ENCODE results near the gene ABCC3. TPM values are rescaled to one million over a fixed set of nuclear protein-coding genes. Genes with fewer than 3 reads are reported as not detected.

The ABCC3 gene
- total RNA-seq, 1 experiment from 2014 or later: 66.2 TPM

DNA sequence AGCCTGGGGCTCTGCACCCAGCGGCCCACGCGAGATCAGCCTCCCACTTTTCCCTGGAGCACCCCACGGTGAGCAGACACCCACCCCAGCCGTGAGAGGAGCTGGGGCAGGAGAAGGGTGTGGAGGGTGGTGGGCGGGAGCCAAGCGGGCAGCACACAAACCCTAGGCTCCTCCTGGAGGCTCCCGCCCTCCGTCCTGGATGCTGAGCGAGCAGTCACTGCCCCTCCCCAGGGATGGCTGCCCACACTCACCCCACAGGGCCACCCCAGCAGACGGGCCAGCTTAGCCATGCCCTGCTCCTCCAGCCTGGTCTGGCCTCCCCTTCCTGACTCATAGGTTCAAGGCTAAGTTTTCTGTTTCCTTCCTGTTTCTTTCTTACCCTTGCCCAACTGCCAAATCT, 15.7 kb upstream of the ABCC3 start:
- no peaks in the 10 kb centered on the region for H3K27me3 ChIP-seq (ENCODE audit: insufficient read depth, low read length)
- CTCF ChIA-PET: interaction anchor here (1.7 to 2.7 kb wide), 2 partner anchors 9 to 11 kb away, joined by 8 to 11 read pairs; no protein-coding TSS in a partner anchor
- peak; percentile 24; the same call in 1 of the 2 replicates for ATAC-seq
- no peaks in the 10 kb centered on the region for H3K9me3 ChIP-seq (ENCODE audit: control insufficient read depth in 1 of 2, insufficient read depth in 1 of 2, low read depth in 1 of 2, low read length in 2 of 2)
- H4K20me1 ChIP-seq (ENCODE audit: insufficient read depth): no peaks in the 10 kb centered on the region
- H3K4me2 ChIP-seq (ENCODE audit: low read length): no peak overlapping the region
- BruUV-seq (replicated peaks): no TSS peak
- no peak for DNase-seq (ENCODE audit: low read depth, low spot score)
- H3K36me3 ChIP-seq (ENCODE audit: control insufficient read depth in 1 of 2, insufficient read depth in 2 of 2, low read length in 2 of 2): no peaks in the 10 kb centered on the region
- no peak for TF ChIP-seq CEBPB (IDR thresholded peaks at IDR 0.05; ENCODE audit: low read depth)
- TF ChIP-seq, protein P1, sequence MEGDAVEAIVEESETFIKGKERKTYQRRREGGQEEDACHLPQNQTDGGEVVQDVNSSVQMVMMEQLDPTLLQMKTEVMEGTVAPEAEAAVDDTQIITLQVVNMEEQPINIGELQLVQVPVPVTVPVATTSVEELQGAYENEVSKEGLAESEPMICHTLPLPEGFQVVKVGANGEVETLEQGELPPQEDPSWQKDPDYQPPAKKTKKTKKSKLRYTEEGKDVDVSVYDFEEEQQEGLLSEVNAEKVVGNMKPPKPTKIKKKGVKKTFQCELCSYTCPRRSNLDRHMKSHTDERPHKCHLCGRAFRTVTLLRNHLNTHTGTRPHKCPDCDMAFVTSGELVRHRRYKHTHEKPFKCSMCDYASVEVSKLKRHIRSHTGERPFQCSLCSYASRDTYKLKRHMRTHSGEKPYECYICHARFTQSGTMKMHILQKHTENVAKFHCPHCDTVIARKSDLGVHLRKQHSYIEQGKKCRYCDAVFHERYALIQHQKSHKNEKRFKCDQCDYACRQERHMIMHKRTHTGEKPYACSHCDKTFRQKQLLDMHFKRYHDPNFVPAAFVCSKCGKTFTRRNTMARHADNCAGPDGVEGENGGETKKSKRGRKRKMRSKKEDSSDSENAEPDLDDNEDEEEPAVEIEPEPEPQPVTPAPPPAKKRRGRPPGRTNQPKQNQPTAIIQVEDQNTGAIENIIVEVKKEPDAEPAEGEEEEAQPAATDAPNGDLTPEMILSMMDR (IDR thresholded peaks at IDR 0.05 in 2 of 3, conservative IDR thresholded peaks at IDR 0.05 in 1 of 3; ENCODE audit: borderline replicate concordance in 1 of 3, insufficient read depth in 1 of 3, low read depth in 2 of 3, low read length in 2 of 3): no peak
- TF ChIP-seq, protein P2, sequence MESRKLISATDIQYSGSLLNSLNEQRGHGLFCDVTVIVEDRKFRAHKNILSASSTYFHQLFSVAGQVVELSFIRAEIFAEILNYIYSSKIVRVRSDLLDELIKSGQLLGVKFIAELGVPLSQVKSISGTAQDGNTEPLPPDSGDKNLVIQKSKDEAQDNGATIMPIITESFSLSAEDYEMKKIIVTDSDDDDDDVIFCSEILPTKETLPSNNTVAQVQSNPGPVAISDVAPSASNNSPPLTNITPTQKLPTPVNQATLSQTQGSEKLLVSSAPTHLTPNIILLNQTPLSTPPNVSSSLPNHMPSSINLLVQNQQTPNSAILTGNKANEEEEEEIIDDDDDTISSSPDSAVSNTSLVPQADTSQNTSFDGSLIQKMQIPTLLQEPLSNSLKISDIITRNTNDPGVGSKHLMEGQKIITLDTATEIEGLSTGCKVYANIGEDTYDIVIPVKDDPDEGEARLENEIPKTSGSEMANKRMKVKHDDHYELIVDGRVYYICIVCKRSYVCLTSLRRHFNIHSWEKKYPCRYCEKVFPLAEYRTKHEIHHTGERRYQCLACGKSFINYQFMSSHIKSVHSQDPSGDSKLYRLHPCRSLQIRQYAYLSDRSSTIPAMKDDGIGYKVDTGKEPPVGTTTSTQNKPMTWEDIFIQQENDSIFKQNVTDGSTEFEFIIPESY (IDR thresholded peaks at IDR 0.05; ENCODE audit: extremely low read depth, insufficient replicate concordance, low read length): no peak
- TF ChIP-seq, protein P3, sequence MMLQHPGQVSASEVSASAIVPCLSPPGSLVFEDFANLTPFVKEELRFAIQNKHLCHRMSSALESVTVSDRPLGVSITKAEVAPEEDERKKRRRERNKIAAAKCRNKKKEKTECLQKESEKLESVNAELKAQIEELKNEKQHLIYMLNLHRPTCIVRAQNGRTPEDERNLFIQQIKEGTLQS (IDR thresholded peaks at IDR 0.05): no peak
- no peak for TF ChIP-seq POLR2A (IDR thresholded peaks at IDR 0.05; ENCODE audit: borderline replicate concordance, extremely low read depth, insufficient read depth, insufficient read length)
- TF ChIP-seq YY1 (IDR thresholded peaks at IDR 0.05; ENCODE audit: extremely low read depth, insufficient replicate concordance, low read depth, low read length): no peak
- TF ChIP-seq SIN3A (IDR thresholded peaks at IDR 0.05; ENCODE audit: low read depth): no peak
- TF ChIP-seq ELF1 (IDR thresholded peaks at IDR 0.05; ENCODE audit: borderline replicate concordance, low read depth): no peak
- TF ChIP-seq, protein P4, sequence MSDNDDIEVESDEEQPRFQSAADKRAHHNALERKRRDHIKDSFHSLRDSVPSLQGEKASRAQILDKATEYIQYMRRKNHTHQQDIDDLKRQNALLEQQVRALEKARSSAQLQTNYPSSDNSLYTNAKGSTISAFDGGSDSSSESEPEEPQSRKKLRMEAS (IDR thresholded peaks at IDR 0.05): no peak
- TF ChIP-seq ZFX (IDR thresholded peaks at IDR 0.05): no peak
- no peak for TF ChIP-seq ZNF274 (IDR thresholded peaks at IDR 0.05; ENCODE audit: low read depth, low read length)
- no peak for TF ChIP-seq TCF7L2 (IDR thresholded peaks at IDR 0.05; ENCODE audit: borderline replicate concordance, extremely low read depth, insufficient read depth, insufficient read length)
- no peak overlapping the region for H2AFZ ChIP-seq (ENCODE audit: low read depth, low read length, poor library complexity, severe bottlenecking)
- no peak overlapping the region; the same call in 1 of the 2 replicates for H3K27ac ChIP-seq (ENCODE audit: low read depth, low read length)
- H3K4me1 ChIP-seq (ENCODE audit: control insufficient read depth in 1 of 2, insufficient read depth in 2 of 2, low read length in 2 of 2): peaks cover 0 to 21% of the 10 kb centered on the region in 2 experiments; a peak in 2 of 4 replicates
- no peaks in the 10 kb centered on the region for H3K79me2 ChIP-seq (ENCODE audit: insufficient read depth, low read length)
- RAD21 ChIA-PET (ENCODE audit: low non-redundant PET in 1 of 2, low total read pairs in 2 of 2, uncharacterized antibody in 2 of 2, unreplicated experiment in 2 of 2): no interaction called here
- no peak overlapping the region for H3K9ac ChIP-seq (ENCODE audit: low read length)
- intact Hi-C loops (cut with micrococcal nuclease): no loop called here
- no peak overlapping the region for H3K4me3 ChIP-seq (replicated peaks in 1 of 2; ENCODE audit: low read depth in 1 of 2, low read length in 2 of 2)
- POLR2A ChIA-PET: interaction anchor here (1.6 kb wide), 1 partner anchor 20 kb away, joined by 4 read pairs; no protein-coding TSS in a partner anchor
- no peaks in the 10 kb centered on the region for H3K9me2 ChIP-seq (ENCODE audit: insufficient read depth)
